Cortex of kidney (tissue), 1 donor: ENCODE measurements around the gene LRMDA.
"Not testable (repeated sequence)": the region's sequence is repeated elsewhere in the genome, so short reads cannot be mapped to it uniquely, and the experiment has no call there.

Experiments
- DNase-seq: peaks from one replicate; lab custom pipeline; 2025; lab: John Stamatoyannopoulos, UW

LRMDA gene

DNA sequence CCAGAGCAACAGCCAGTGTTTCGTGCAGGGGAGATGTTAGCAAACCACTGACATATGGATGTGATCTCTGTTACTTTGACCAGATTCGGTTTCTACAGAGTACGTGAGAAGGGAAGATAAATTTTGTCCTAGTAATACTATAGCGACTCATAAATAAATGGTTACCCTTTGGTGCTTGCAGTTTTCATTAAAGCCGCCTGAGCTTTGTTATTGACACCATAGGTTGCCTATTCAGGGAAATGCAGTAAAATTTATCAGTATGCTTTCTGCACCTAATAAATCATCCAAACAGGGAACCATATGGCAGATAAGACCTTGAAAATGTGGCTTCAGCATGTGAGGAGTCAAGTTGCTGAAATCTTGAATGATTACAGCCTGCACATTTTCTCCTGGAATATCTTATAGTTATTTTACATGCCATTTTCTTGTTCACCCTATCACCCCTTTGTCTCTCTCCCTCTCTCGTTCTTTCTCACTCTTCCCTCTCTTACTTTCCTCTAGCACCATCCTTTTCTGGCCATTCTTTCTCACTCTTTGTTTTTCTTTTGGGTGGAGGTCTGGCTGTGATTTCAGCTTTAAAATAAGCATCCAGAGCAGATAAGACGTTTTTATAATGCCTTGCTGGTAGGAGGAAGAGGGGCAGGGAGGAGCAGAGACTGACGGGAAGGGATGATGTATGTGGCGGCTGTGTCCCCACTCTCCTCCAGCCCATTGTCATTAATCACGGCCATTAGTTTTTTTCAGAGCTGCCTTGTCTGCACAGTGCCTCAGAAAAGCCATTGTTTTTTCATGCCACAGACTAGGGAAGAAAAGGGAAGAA, 182.5 kb downstream of the LRMDA start:
- no peak for DNase-seq

DNA sequence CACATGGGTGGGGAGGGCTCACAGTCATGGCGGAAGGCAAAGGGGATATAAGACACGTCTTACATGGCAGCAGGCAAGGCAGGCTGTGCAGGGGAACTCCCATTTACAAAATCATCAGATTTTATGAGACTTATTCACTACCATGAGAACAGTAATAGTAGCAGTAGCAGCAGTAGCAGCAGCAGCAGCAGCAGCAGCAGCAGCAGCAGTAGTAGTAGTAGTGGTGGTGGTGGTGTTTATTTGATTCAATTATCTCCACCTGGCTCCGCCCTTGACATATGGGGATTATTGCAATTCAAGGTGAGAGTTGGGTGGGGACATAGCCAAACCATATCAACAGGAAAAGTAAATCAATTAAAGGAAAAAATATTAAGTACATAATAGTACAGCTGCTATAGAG, 184.7 kb downstream of the LRMDA start:
- DNase-seq, result no peak

GRCh38 chr10:75616874-75617478, 185.6 kb downstream of the LRMDA start:
- DNase-seq, result no peak

DNA sequence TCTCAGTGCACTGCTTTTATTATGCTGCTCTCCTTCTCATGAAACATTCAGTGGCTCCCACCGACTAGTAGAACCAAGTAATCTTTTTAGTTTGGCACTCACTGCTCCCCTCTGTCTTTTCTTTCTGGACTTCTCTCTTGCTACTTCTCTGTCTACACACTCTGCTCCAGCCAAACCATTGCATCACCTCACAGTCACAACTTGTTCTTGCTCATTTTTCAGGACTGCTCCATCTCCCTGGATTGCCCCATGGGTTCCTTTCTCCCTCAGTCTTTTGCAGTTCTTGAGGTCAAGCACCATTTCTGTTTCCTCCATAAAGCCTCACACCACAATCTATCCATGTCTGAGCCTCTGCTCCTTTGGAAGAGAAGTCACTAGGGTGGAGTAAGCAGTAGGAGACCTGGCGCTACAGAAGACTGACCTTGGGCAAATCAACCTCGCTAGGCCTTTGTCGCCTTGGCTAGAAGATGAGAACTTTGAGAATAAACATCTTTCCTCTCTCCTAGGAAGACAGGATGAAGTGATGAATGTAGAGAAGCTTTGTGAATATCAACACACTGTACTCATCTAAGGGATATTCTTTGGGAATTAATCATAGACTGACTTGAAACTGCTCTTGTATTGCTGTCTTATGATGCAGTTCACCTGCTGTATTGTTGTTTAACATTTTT, 186.2 kb downstream of the LRMDA start:
- DNase-seq, result no peak

- no peak for DNase-seq
These were observed 188.2 kb downstream of the LRMDA start for GRCh38 chr10:75619635-75620034.

- DNase-seq, result no peak
These were observed 188.9 kb downstream of the LRMDA start for GRCh38 chr10:75620356-75620755.

GRCh38 chr10:75621003-75621402, 189.6 kb downstream of the LRMDA start:
- not testable (repeated sequence) for DNase-seq

DNA sequence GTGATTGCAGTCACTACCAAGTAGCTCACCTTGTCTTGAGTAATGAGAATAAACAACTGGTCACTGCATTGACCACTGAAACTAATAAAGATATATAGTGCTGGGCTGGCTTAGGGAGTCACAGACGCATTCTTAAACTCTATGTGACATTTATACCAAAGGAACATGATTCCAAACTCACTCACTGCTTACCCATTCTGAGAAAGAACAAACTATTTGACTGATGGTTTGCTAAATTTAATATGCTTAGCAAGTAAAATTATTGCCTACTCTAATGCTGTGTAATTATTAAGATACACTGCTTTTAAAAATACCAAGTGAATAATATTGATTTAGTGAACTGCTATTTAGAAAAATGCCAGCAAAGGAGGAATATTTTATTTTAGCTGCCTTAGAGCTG, 191.1 kb downstream of the LRMDA start:
- DNase-seq, result no peak

- no peak for DNase-seq
These were observed 192.1 kb downstream of the LRMDA start for GRCh38 chr10:75623310-75624093.

GRCh38 chr10:75624638-75625037, 193.2 kb downstream of the LRMDA start:
- DNase-seq, result no peak

GRCh38 chr10:75630746-75631145, 199.3 kb downstream of the LRMDA start:
- DNase-seq, result no peak

DNA sequence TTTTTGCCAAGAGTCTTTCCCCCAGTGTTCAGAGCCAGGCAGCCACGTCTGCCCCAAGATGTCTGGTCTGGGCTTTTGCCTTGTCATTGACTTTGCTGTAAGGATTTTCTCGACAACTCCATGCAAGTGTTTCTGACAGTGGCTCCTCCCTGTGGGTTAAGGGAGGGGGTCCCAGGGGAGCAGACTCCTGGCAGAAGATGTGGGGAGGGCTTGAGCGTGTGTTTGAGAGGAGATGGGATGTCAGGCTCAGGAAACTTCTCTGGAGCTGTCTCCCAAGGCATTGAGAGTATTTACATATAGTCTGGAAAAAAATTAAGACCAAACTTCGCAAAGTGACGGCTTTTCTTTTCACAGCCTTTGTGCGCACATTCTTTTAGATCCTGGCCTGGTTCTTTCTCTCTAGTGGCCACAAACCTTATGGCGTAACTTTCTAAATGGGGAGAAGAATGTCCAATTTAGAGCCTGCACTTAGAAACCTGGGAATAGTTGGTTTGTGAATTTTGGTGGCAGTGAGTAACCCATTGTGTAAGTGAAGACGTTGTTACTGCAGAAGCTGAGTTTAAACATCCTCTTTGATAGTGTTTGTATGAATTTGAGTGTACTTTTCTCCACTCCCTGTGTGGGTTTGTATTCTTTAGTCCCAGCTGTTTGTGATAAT, 201.5 kb downstream of the LRMDA start:
- no peak for DNase-seq

DNA sequence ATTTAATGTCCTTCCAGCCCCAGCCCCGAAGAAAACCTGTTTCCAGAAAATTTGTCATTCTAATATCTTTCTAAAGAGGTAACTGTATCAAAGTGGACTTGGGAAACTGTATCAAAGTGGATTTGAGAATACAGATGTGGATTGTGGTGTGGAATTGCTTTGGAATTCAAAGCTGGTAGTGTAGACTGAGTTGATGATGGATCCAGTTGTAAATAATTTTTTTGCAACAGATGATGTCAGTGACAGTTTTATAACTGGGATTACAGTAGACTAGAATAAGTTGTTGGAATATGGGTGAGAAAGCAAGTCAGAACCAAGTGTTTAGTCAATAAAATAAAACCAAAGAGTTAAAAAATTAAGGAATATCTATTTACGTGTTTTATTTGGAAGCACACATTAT, 202.1 kb downstream of the LRMDA start:
- DNase-seq, result no peak

DNA sequence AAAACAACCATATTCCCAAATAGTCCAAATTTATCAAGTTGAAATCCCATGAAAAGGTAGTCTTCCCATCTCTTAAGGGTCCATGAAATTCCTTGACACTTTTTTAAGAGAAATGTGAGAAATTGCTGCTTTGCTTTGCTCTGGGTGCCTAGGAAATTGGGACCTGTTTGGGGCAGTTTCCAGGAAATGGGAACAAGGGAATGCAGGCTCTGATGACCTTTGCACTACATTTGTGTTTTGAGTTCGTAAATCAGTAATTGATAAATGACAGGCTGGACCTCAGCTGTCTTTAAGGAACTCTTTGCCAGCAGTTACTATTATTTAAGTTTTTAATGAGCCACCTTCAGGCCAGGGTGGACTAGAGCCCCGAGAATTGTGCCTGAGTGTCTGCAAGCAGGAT, 203.5 kb downstream of the LRMDA start:
- no peak for DNase-seq

DNA sequence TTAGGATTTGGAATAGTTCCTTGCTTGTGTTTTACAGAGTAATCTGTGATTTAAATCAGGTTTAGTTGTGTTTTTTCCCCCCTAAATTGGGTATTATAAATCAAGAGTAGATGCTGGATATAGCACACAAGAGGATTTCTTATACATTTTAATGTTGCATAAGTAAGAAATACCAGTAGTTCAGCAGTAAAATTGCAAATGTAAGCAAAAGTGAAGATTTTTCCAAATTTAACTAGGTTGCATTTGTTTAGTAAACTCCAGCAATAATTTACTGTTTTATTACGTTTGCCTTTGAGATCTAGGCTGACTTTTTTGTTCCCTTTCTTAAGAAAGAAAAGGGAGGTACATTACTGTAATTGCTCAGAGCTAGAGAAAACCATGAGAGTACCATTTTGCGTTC, 207.3 kb downstream of the LRMDA start:
- DNase-seq, result no peak

- no peak for DNase-seq
These were observed 208.3 kb downstream of the LRMDA start for GRCh38 chr10:75639736-75640135.

DNA sequence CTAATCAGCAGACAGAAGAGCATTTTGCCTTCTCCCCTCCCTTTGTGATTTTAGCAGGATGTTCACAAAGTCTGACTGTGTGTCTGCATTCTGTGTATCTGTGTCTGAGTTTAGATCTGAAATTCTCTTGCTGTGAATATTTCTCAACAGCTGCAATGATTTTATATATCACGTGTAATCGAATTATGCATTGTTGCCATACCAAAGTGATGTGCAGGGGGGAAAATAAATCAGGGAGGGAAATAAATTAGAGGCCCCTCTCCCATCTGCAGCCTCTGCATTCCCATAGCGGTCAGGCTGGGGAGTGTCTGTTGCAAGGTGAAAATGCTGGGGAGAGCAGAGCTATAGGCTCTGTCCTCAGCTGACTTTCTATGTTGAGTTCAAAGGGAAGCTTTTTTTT, 209.0 kb downstream of the LRMDA start:
- DNase-seq, result no peak

GRCh38 chr10:75640803-75641202, 209.4 kb downstream of the LRMDA start:
- no peak for DNase-seq

- DNase-seq, result no peak
These were observed 212.0 kb downstream of the LRMDA start for GRCh38 chr10:75643405-75643804.

- no peak for DNase-seq
These were observed 212.7 kb downstream of the LRMDA start for GRCh38 chr10:75643944-75644692.

DNA sequence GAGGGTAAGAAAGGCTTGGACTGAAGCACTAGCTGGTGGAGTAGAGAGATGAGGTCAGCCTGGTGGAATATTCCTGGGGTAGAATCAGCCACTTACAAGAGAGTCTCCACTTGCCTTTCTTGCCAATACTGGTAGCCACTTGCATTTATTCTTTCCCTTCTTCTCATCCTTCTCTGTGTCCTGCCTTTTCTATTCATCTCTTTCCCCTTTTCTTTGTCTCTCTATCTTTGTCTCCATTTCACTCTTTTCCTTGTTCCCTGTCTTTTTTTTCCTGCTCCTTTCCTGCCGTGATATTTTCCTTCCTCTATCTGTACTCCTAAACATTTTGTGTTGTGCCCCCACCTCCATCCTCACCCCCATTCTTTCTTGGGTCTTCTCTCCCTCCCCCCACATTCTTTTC, 214.3 kb downstream of the LRMDA start:
- DNase-seq, result no peak
